Upper lobe of right lung (tissue), 1 donor: ENCODE results near the gene TCTN1. TPM values are rescaled to one million over a fixed set of nuclear protein-coding genes. Genes with fewer than 3 reads are reported as not detected.
"Not testable (repeated sequence)": the region's sequence is repeated elsewhere in the genome, so short reads cannot be mapped to it uniquely, and the experiment has no call there.

ENCODE experiments used
- ATAC-seq: fragments of 200-7000 bp; cut with Tn5 transposase; one replicate; pipeline ENCODE4 v1.9.1; 2020; ENCODE audit warnings: mild to moderate bottlenecking, moderate library complexity
- DNase-seq: peaks from one replicate; pipeline ENCODE4 v3.0.0-alpha.2; 2020
- H3K27ac ChIP-seq: fragments of 200-600 bp; one replicate; pipeline ENCODE4 v1.8.0; 2022
- H3K27me3 ChIP-seq: fragments of 200-600 bp; one replicate; pipeline ENCODE4 v1.8.0; 2022; ENCODE audit warnings: mild to moderate bottlenecking
- H3K36me3 ChIP-seq: fragments of 200-600 bp; one replicate; pipeline ENCODE4 v1.8.0; 2022
- H3K4me1 ChIP-seq: fragments of 200-600 bp; one replicate; pipeline ENCODE4 v1.8.0; 2022
- H3K4me3 ChIP-seq: fragments of 200-600 bp; one replicate; pipeline ENCODE4 v1.8.0; 2022; ENCODE audit warnings: mild to moderate bottlenecking
- H3K9me3 ChIP-seq: fragments of 200-600 bp; one replicate; pipeline ENCODE4 v1.8.0; 2022
- CTCF ChIP-seq: fragments of 200-600 bp; IDR thresholded peaks from one replicate; pipeline ENCODE4 v1.8.0; 2022; ENCODE audit warnings: antibody characterized with exemption
- intact Hi-C: fragments of 100-400 bp; cut with DNase I; formaldehyde crosslinking; loops from one replicate; pipeline ENCODE4 v1.11.0; 2022
- total RNA-seq: library from RNA; stranded (reverse); fragmentation: NEBNext Ultra II Directional; extraction: Animal tissue kit (Norgen Biotek cat#: 25700); gene quantifications from one replicate; pipeline ENCODE4 v1.2.1, GENCODE V29; 2021
- donor health status: DM: no; HTN: yes; CAD: no; lungs with severe emphysema.

TCTN1 gene
- total RNA-seq, 1 donor from 2014 or later, result 30.4 TPM

- H3K9me3 ChIP-seq, result no peaks in the 10 kb centered on the region
- H3K4me1 ChIP-seq, result peaks cover 28% of the 10 kb centered on the region
- no peak for TF ChIP-seq CTCF
- ATAC-seq, result no peak
- DNase-seq, result no peak
- intact Hi-C loops, result no loop called here
- no peaks in the 10 kb centered on the region for H3K36me3 ChIP-seq
- peak overlapping the region; percentile 82 for H3K27ac ChIP-seq
- H3K27me3 ChIP-seq, result no peaks in the 10 kb centered on the region
- no peak overlapping the region for H3K4me3 ChIP-seq
Measured at GRCh38 chr12:110590059-110590458, 23.9 kb upstream of the TCTN1 start.

GRCh38 chr12:110590806-110591326, 23.1 kb upstream of the TCTN1 start:
- H3K9me3 ChIP-seq, result no peaks in the 10 kb centered on the region
- peak overlapping the region; percentile 82 for H3K27ac ChIP-seq
- intact Hi-C loops, result no loop called here
- TF ChIP-seq CTCF, result no peak
- peaks cover 20% of the 10 kb centered on the region for H3K4me1 ChIP-seq
- ATAC-seq (peak; percentile 82), DNase-seq (no peak)
- no peaks in the 10 kb centered on the region for H3K36me3 ChIP-seq
- no peaks in the 10 kb centered on the region for H3K27me3 ChIP-seq
- H3K4me3 ChIP-seq, result no peak overlapping the region

- TF ChIP-seq CTCF, result no peak
- Histone ChIP-seq H3K27me3 (no peaks in the 10 kb centered on the region), H3K4me1 (peaks cover 20% of the 10 kb centered on the region), H3K9me3 (no peaks in the 10 kb centered on the region), H3K27ac (peak overlapping the region; percentile 82), H3K36me3 (no peaks in the 10 kb centered on the region), H3K4me3 (no peak overlapping the region)
- DNase-seq, result no peak
- peak; percentile 85 for ATAC-seq
- intact Hi-C loops, result no loop called here
Measured at GRCh38 chr12:110591451-110592051, 22.4 kb upstream of the TCTN1 start.

- no peak for DNase-seq
- Histone ChIP-seq H3K9me3 (no peaks in the 10 kb centered on the region), H3K4me3 (no peak overlapping the region), H3K27me3 (no peaks in the 10 kb centered on the region), H3K4me1 (peaks cover 20% of the 10 kb centered on the region), H3K27ac (peak overlapping the region; percentile 82), H3K36me3 (no peaks in the 10 kb centered on the region)
- ATAC-seq, result no peak
- intact Hi-C loops, result no loop called here
- TF ChIP-seq CTCF, result no peak
Measured at GRCh38 chr12:110592078-110592477, 21.9 kb upstream of the TCTN1 start.

- peaks cover 20% of the 10 kb centered on the region for H3K4me1 ChIP-seq
- ATAC-seq, H3K36me3 ChIP-seq, H3K27ac ChIP-seq, H3K4me3 ChIP-seq, H3K9me3 ChIP-seq, H3K27me3 ChIP-seq, DNase-seq, intact Hi-C loops: not testable (repeated sequence)
Measured at GRCh38 chr12:110592919-110593318, 21.0 kb upstream of the TCTN1 start.

GRCh38 chr12:110597885-110598284, 16.0 kb upstream of the TCTN1 start:
- no peaks in the 10 kb centered on the region for H3K4me1 ChIP-seq
- DNase-seq (no peak), ATAC-seq (no peak)
- no peaks in the 10 kb centered on the region for H3K27me3 ChIP-seq
- no peak for TF ChIP-seq CTCF
- H3K36me3 ChIP-seq, result no peaks in the 10 kb centered on the region
- intact Hi-C loops, result no loop called here
- H3K4me3 ChIP-seq, result no peak overlapping the region
- no peak overlapping the region for H3K27ac ChIP-seq
- H3K9me3 ChIP-seq, result no peaks in the 10 kb centered on the region
